CD4-positive, alpha-beta T cell treated with Interleukin-4 for 4 hours (primary cell): Measurements from ENCODE around the gene NME8.

Source experiments
- DNase-seq: peaks from one replicate; pipeline ENCODE4 v3.0.0-alpha.2; 2020

NME8 gene

DNA sequence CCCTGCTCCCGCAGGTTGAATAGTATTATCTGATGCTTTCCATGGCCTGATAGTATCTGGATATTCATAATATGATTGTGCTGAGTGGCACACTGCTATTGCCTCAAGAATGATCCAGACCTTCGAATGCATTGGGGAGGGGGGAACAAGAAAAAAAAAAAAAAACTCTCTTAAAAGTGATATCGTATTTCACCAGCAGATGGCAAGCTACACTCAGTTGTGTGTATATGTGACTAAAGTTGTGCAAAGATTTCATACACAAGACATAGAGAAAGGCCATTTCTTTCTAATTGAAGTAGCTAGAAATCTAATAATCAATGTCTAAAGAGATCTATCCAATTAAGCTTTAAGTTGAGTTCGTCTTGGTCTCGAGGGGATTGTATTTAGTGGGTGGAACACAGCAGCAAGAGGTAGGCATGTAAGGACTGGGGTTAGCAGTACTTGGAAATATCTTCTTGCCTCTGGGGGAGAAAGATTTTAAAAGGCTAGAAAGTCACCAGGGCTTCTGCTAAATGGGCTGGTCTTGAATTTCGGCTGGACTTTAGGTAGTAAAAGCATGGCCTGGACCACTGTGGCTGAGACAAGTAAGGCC, 52.9 kb downstream of the NME8 start:
- no peak for DNase-seq

- DNase-seq = no peak
Observed at GRCh38 chr7:37901890-37902524, 53.6 kb downstream of the NME8 start.

GRCh38 chr7:37908221-37908788, 59.9 kb downstream of the NME8 start:
- no peak for DNase-seq

GRCh38 chr7:37912756-37913155, 64.4 kb downstream of the NME8 start:
- no peak for DNase-seq

DNA sequence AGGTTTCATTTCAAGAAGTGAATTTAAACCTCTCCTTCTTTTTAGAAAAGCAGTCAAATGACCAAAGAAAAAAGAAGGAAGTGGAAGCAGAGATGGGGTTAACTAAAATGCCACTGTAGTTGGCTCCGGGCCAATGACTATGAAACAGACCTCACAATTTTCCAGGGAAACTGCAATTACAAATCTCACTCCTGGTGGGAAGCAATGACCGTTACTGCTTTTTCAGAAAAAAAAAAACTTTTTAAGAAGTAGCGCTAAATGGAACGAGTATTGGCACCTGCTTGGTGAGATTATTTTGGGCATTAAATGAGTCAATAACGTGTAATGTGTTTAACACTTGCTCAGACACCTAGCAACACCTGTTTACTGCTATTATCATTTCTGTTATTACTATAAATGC, 67.0 kb downstream of the NME8 start:
- no peak for DNase-seq

DNA sequence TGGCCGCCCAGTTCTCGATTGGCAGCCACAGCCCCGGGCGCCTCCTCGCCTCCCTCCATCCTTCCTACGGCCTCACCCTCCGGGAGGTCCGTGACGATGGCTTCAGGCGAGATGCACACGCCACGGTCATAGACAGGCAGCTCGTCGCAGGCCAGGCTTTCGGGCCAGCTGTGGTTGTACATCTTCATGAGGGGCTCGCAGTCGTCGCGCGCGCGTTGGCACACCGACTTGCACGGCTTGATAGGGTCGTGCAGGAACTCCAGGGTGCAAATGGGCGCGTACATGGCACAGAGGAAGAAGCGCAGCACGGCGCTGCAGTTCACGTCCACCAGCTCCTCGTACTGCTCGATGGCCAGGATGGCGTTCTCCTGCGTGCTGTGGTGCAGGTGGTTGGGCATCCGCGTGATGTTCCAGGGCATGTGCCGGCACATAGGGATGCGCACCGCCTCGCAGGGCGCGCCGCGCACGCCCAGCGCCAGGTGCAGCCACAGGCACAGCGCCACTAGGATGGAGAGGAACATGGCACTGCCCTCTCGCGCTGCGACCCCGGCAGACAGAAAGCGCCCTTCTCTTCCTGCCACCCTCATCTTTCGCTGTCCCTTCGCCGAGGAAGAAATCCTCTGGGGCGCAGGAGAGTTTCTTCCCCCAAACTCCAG, 67.7 kb downstream of the NME8 start:
- DNase-seq = no peak

GRCh38 chr7:37916673-37917660, 68.6 kb downstream of the NME8 start, which contains the start of gene SFRP4:
Gene SFRP4, minus strand, starts transcription at chr7:37916817. Its CDS starts 280 bp downstream, at chr7:37916537.
- DNase-seq = peak; percentile 11

GRCh38 chr7:37918526-37918925, 70.1 kb downstream of the NME8 start:
- DNase-seq = no peak

- DNase-seq = peak; percentile 20
Observed at GRCh38 chr7:37920305-37920848, 72.0 kb downstream of the NME8 start, which contains the start of gene EPDR1. Gene EPDR1, plus strand, starts transcription at chr7:37920640. Its CDS starts 300 bp downstream, at chr7:37920940.

DNA sequence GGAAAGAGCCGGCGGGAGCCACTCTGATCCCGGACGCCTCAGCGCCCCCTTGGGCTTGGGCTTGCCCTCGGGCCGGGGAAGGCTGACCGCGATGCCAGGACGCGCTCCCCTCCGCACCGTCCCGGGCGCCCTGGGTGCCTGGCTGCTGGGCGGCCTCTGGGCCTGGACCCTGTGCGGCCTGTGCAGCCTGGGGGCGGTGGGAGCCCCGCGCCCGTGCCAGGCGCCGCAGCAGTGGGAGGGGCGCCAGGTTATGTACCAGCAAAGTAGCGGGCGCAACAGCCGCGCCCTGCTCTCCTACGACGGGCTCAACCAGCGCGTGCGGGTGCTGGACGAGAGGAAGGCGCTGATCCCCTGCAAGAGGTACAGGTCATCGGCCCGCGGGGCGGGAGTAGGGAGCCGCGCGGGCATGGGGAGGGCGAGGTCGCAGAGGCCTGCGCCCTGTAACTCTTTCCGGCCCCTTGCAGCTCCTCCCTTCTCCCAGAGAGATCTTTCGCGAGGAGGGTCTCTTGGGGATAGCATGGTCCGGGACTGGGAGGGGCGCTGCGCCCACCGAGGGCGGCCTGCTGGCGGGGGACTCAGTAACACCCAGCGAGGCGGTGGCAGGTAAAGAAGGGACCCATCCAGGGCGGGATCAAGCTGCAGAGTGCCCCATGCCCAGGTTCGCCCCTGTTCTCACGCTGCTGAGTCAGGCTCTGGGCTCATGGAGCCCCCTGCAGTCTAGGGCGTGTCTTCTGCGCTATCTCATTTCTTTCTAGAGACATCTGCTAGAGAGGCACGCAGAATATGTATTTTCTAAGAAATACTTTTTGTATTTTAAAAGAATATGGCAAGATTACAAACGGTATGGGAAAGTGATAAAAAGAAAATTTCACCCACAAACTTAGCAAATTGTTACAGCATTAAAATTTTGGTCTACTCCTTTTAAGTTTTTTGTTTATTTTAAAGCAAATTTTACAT, 72.7 kb downstream of the NME8 start:
- DNase-seq = no peak

GRCh38 chr7:37921876-37922275, 73.5 kb downstream of the NME8 start:
- no peak for DNase-seq

GRCh38 chr7:37923996-37924395, 75.6 kb downstream of the NME8 start:
- DNase-seq = no peak

- DNase-seq = no peak
Observed at GRCh38 chr7:37924491-37925041, 76.2 kb downstream of the NME8 start.

GRCh38 chr7:37925620-37926019, 77.2 kb downstream of the NME8 start:
- DNase-seq = no peak

GRCh38 chr7:37927773-37928444, 79.5 kb downstream of the NME8 start:
- DNase-seq = no peak

- DNase-seq = no peak
Observed at GRCh38 chr7:37928878-37929277, 80.5 kb downstream of the NME8 start.

DNA sequence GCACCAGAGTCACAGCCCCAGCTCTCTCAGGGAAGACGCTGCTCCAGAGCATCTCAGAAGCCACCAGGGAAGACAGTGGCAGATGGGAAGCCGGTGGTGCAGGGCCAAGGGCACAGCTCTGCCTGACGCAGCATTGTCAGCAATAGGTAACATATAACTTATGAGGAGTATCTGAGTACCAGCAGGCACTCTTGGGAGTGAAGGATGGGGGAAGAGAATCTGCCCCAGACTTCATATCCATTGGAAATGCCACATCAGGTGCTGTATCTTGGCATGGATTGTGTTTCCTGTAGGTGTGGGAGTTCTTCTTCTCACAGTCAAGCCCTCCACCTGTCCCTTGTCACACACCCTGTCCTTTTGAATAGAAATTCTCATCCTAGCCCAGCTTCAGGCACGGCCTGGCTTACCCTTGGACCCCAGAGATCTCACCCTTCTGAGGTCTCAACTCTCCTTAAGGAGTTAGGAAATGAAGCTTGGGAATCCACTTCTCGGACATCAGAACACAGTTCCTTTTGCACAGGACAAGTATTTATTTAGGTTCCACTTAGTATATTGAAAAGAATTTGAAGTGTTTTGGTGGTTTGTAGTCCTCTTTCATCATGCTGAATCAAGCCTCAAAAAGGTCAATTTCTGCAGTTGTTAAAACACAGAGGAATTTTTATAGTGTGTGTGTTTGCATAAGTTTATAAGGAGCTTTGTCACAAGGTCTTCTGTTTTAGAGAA, 82.0 kb downstream of the NME8 start:
- no peak for DNase-seq

DNA sequence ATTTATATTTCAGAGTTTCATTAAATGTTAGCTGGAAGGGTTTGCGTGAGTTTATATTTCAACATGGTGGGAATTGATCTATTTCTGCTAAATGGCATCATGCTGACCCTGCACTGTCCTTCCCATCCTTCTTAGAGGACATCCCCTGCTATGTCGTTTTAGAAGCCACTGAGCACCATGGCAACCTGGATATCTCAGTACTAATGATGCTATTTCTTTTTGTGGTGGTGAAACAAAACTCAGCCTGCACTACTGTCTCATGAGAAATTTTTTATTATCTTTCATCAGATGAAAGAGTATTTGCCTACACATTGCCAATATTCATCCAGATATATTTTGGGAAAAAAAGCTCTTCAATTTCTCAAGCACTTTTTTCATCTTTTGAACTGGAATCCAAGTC, 84.1 kb downstream of the NME8 start:
- no peak for DNase-seq

DNA sequence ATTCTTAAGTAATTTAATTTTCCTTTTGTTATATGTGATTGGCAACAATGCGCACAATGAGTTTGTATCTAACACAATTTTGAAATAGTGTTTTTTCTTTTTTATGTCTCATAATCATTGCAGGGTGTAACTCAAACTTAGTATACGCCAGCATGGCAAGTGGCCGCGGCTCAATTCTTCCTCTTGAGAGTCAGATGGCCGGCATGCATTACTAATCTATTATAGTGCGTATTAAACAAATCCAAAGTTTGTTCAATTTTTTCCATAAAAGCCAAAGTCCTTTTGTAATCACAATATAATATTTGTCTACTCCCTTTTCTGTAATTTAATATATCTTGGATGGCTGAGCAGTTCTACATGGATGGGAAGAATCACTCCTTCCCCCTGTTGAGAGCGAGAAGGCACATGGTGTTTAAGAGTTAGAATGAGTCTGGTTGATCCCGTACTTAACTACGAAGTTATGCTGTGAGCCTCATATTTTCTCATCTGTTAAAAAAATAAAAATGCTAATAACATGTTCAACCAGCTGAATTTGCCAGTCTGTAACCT, 84.7 kb downstream of the NME8 start:
- DNase-seq = no peak
